GM12892 (cell line): Measurements from ENCODE around the gene HHIPL1.
A peak's percentile ranks its signal among the peaks of the same experiment; 100 is the strongest.

Source experiments
- DNase-seq: peaks from one replicate; pipeline ENCODE4 v3.0.0; 2011; ENCODE audit not compliant: insufficient read length
- FAIRE-seq: peaks from 2 replicates; lab custom pipeline; 2011; peaks lifted over from hg19 to GRCh38; lab: Jason Lieb, UNC
- POLR2A ChIP-seq: IDR thresholded peaks from 2 replicates; pipeline ENCODE4 v1.6.1; 2011; ENCODE audit warnings: low read depth, low read length, control low read depth
- POLR2AphosphoS5 ChIP-seq: IDR thresholded peaks from 2 replicates; pipeline ENCODE4 v1.6.1; 2011; ENCODE audit warnings: low read depth, low read length, control low read depth
- TAF1 ChIP-seq: IDR thresholded peaks from 2 replicates; pipeline ENCODE4 v1.6.1; 2011; ENCODE audit warnings: low read depth, mild to moderate bottlenecking, control low read depth, low read length, borderline replicate concordance

The HHIPL1 gene

GRCh38 chr14:99603471-99604277 lies 41.3 kb upstream of the HHIPL1 start, which contains the start of gene CCDC85C:
CCDC85C (minus strand) TSS chr14:99604207; CDS start chr14:99603959, 248 bp downstream.
- no peak for FAIRE-seq
- DNase-seq, result no peak
- TF ChIP-seq POLR2AphosphoS5, result no peak
- TF ChIP-seq TAF1, result no peak
- TF ChIP-seq POLR2A, result no peak

- peak; percentile 87 for FAIRE-seq
- TF ChIP-seq POLR2AphosphoS5, result no peak
- no peak for TF ChIP-seq POLR2A
- no peak for TF ChIP-seq TAF1
- peak; percentile 98 for DNase-seq
Measured at GRCh38 chr14:99604278-99604765, 40.6 kb upstream of the HHIPL1 start.

GRCh38 chr14:99604766-99605298 lies 40.1 kb upstream of the HHIPL1 start:
- DNase-seq, result peak; percentile 48
- TF ChIP-seq POLR2AphosphoS5 (no peak), POLR2A (no peak), TAF1 (no peak)
- FAIRE-seq, result no peak

GRCh38 chr14:99605299-99605961 lies 39.5 kb upstream of the HHIPL1 start:
- TF ChIP-seq POLR2A (no peak), POLR2AphosphoS5 (no peak)
- DNase-seq, result peak; percentile 68

GRCh38 chr14:99606359-99606758 lies 38.6 kb upstream of the HHIPL1 start:
- FAIRE-seq (no peak), DNase-seq (no peak)
- TF ChIP-seq POLR2AphosphoS5 (no peak), POLR2A (no peak), TAF1 (no peak)

More at GRCh38 chr14:99605299-99605961, 39.5 kb upstream of the HHIPL1 start:
- FAIRE-seq, result no peak

- no peak for FAIRE-seq
- DNase-seq, result no peak
- no peak for TF ChIP-seq POLR2AphosphoS5
- no peak for TF ChIP-seq TAF1
- no peak for TF ChIP-seq POLR2A
Measured at GRCh38 chr14:99608591-99608990, 36.3 kb upstream of the HHIPL1 start.

- FAIRE-seq (no peak), DNase-seq (no peak)
- TF ChIP-seq TAF1, result no peak
- TF ChIP-seq POLR2A, result no peak
- no peak for TF ChIP-seq POLR2AphosphoS5
Measured at GRCh38 chr14:99609245-99610170, 35.4 kb upstream of the HHIPL1 start.

- no peak for DNase-seq
- FAIRE-seq, result no peak
- TF ChIP-seq TAF1 (no peak), POLR2AphosphoS5 (no peak), POLR2A (no peak)
Measured at GRCh38 chr14:99611646-99612045, 33.3 kb upstream of the HHIPL1 start.

- TF ChIP-seq POLR2AphosphoS5 (no peak), POLR2A (no peak), TAF1 (no peak)
- no peak for FAIRE-seq
- no peak for DNase-seq
Measured at GRCh38 chr14:99612071-99612737, 32.7 kb upstream of the HHIPL1 start.

- FAIRE-seq, result no peak
- no peak for DNase-seq
- TF ChIP-seq POLR2A, result no peak
- TF ChIP-seq TAF1, result no peak
- no peak for TF ChIP-seq POLR2AphosphoS5
Measured at GRCh38 chr14:99612738-99613330, 32.1 kb upstream of the HHIPL1 start.
